BLaER1 treated with 17β-estradiol and CSF1 and Interleukin-3, amounts not matched to agents 10 nM and 100 nM (cell line): ENCODE results near the gene TM2D1.
"Not testable (repeated sequence)": the region's sequence is repeated elsewhere in the genome, so short reads cannot be mapped to it uniquely, and the experiment has no call there.

Experiments used
- H3K27ac ChIP-seq, 11 experiments: shearing (Covaris generic); formaldehyde crosslinking; 2 replicates each; pipeline ENCODE4 v1.8.1; 2022
- H3K27me3 ChIP-seq, 11 experiments: shearing (Covaris generic); formaldehyde crosslinking; 2 replicates each; pipeline ENCODE4 v1.8.1; 2022
- H3K36me3 ChIP-seq, 11 experiments: shearing (Covaris generic); formaldehyde crosslinking; 2 replicates each; pipeline ENCODE4 v1.8.1; 2022
- H3K4me1 ChIP-seq, 10 experiments: shearing (Covaris generic); formaldehyde crosslinking; 2 replicates each; pipeline ENCODE4 v1.8.1; 2022
- H3K4me2 ChIP-seq, 11 experiments: shearing (Covaris generic); formaldehyde crosslinking; 2 replicates each; pipeline ENCODE4 v1.8.1; 2022
- H3K4me3 ChIP-seq, 10 experiments: shearing (Covaris generic); formaldehyde crosslinking; 2 replicates each; pipeline ENCODE4 v1.8.1; 2022
- H3K9ac ChIP-seq, 11 experiments: shearing (Covaris generic); formaldehyde crosslinking; 2 replicates each; pipeline ENCODE4 v1.8.1; 2022
- H3K9me3 ChIP-seq, 11 experiments: shearing (Covaris generic); formaldehyde crosslinking; replicated peaks in 1 of 11; 2 replicates each; pipeline ENCODE4 v1.8.1; 2022
- H4K20me1 ChIP-seq, 11 experiments: shearing (Covaris generic); formaldehyde crosslinking; 2 replicates each; pipeline ENCODE4 v1.8.1; 2022
- Cebpa-rat ChIP-seq, 11 experiments: shearing (Covaris generic); IDR thresholded peaks; 2 replicates each; pipeline ENCODE4 v1.8.1; 2022

TM2D1 gene

GRCh38 chr1:61692155-61692800 lies 32.7 kb downstream of the TM2D1 start:
- H4K20me1 ChIP-seq, result no peaks in the 10 kb centered on the region; a peak in 1 of 22 replicates
- no peaks in the 10 kb centered on the region for H3K4me1 ChIP-seq
- no peak overlapping the region for H3K9ac ChIP-seq
- H3K4me2 ChIP-seq, result no peak overlapping the region
- no peak overlapping the region for H3K27ac ChIP-seq
- TF ChIP-seq Cebpa-rat (IDR thresholded peaks at IDR 0.05), result no peak
- no peak overlapping the region for H3K4me3 ChIP-seq
- no peaks in the 10 kb centered on the region for H3K9me3 ChIP-seq
- H3K36me3 ChIP-seq, result peaks cover 33 to 75% (median 51%) of the 10 kb centered on the region in 11 experiments
- no peaks in the 10 kb centered on the region for H3K27me3 ChIP-seq

GRCh38 chr1:61687901-61688300 lies 37.0 kb downstream of the TM2D1 start:
- no peaks in the 10 kb centered on the region; a peak in 1 of 22 replicates for H4K20me1 ChIP-seq
- no peak for TF ChIP-seq Cebpa-rat (IDR thresholded peaks at IDR 0.05)
- no peaks in the 10 kb centered on the region for H3K27me3 ChIP-seq
- no peaks in the 10 kb centered on the region for H3K4me1 ChIP-seq
- H3K27ac ChIP-seq, result no peak overlapping the region
- H3K4me3 ChIP-seq, result no peak overlapping the region
- H3K9ac ChIP-seq, result no peak overlapping the region
- H3K4me2 ChIP-seq, result no peak overlapping the region
- H3K36me3 ChIP-seq, result peaks cover 32 to 79% (median 54%) of the 10 kb centered on the region in 11 experiments
- no peaks in the 10 kb centered on the region for H3K9me3 ChIP-seq

- Histone ChIP-seq H3K27ac (no peak overlapping the region), H3K4me1 (no peaks in the 10 kb centered on the region), H3K4me2 (no peak overlapping the region), H3K4me3 (no peak overlapping the region), H3K9ac (no peak overlapping the region), H3K9me3 (no peaks in the 10 kb centered on the region), H4K20me1 (no peaks in the 10 kb centered on the region), H3K27me3 (no peaks in the 10 kb centered on the region), H3K36me3 (peaks cover 53 to 90% (median 74%) of the 10 kb centered on the region in 11 experiments)
- TF ChIP-seq Cebpa-rat (IDR thresholded peaks at IDR 0.05), result no peak
Observed at GRCh38 chr1:61682891-61683290, 42.0 kb downstream of the TM2D1 start.

- Histone ChIP-seq H3K4me2 (no peak overlapping the region), H3K27ac (no peak overlapping the region), H3K4me1 (no peaks in the 10 kb centered on the region), H3K9ac (no peak overlapping the region), H4K20me1 (no peaks in the 10 kb centered on the region; a peak in 1 of 22 replicates), H3K27me3 (no peaks in the 10 kb centered on the region), H3K9me3 (no peaks in the 10 kb centered on the region), H3K4me3 (no peak overlapping the region), H3K36me3 (peaks cover 39 to 84% (median 57%) of the 10 kb centered on the region in 11 experiments)
- TF ChIP-seq Cebpa-rat (IDR thresholded peaks at IDR 0.05), result no peak
Observed at GRCh38 chr1:61680500-61680899, 44.4 kb downstream of the TM2D1 start.

GRCh38 chr1:61676881-61677280 lies 48.1 kb downstream of the TM2D1 start:
- not testable (repeated sequence) for H3K27ac ChIP-seq, H3K4me1 ChIP-seq, H3K4me2 ChIP-seq, H4K20me1 ChIP-seq, H3K4me3 ChIP-seq, H3K9me3 ChIP-seq, H3K27me3 ChIP-seq, H3K9ac ChIP-seq
- peaks cover 17 to 57% (median 27%) of the 10 kb centered on the region in 11 experiments for H3K36me3 ChIP-seq

- H3K4me2 ChIP-seq, result no peak overlapping the region
- H3K27me3 ChIP-seq, result no peaks in the 10 kb centered on the region
- H3K9ac ChIP-seq, result no peak overlapping the region
- H3K4me3 ChIP-seq, result no peak overlapping the region
- H4K20me1 ChIP-seq, result no peaks in the 10 kb centered on the region; a peak in 1 of 22 replicates
- H3K4me1 ChIP-seq, result no peaks in the 10 kb centered on the region
- H3K36me3 ChIP-seq, result peaks cover 0 to 32% (median 9%) of the 10 kb centered on the region in 11 experiments; a peak in 13 of 22 replicates
- H3K27ac ChIP-seq, result no peak overlapping the region
- H3K9me3 ChIP-seq, result no peaks in the 10 kb centered on the region
- no peak for TF ChIP-seq Cebpa-rat (IDR thresholded peaks at IDR 0.05)
Observed at GRCh38 chr1:61674221-61674620, 50.7 kb downstream of the TM2D1 start.

- TF ChIP-seq Cebpa-rat (IDR thresholded peaks at IDR 0.05), result no peak
- no peaks in the 10 kb centered on the region for H3K27me3 ChIP-seq
- H3K27ac ChIP-seq, result no peak overlapping the region
- no peak overlapping the region for H3K4me2 ChIP-seq
- no peak overlapping the region for H3K9ac ChIP-seq
- H3K4me3 ChIP-seq, result no peak overlapping the region
- no peaks in the 10 kb centered on the region; a peak in 2 of 22 replicates for H4K20me1 ChIP-seq
- peaks cover 0 to 16% (median 0%) of the 10 kb centered on the region in 11 experiments; a peak in 1 of 22 replicates for H3K36me3 ChIP-seq
- H3K9me3 ChIP-seq, result no peaks in the 10 kb centered on the region
- no peaks in the 10 kb centered on the region for H3K4me1 ChIP-seq
Observed at GRCh38 chr1:61672376-61672775, 52.6 kb downstream of the TM2D1 start.

- Histone ChIP-seq H3K4me1 (no peaks in the 10 kb centered on the region), H3K36me3 (peaks cover 0 to 6% (median 0%) of the 10 kb centered on the region in 11 experiments; a peak in 1 of 22 replicates), H4K20me1 (no peaks in the 10 kb centered on the region; a peak in 2 of 22 replicates), H3K27me3 (no peaks in the 10 kb centered on the region), H3K9ac (no peak overlapping the region), H3K27ac (no peak overlapping the region), H3K4me2 (peak overlapping the region in 1 of 11 experiments; percentile 18; a peak in 1 of 22 replicates), H3K4me3 (no peak overlapping the region), H3K9me3 (no peaks in the 10 kb centered on the region)
- TF ChIP-seq Cebpa-rat (IDR thresholded peaks at IDR 0.05), result no peak
Observed at GRCh38 chr1:61670445-61670844, 54.5 kb downstream of the TM2D1 start.

- H3K4me2 ChIP-seq, result peak overlapping the region in 1 of 11 experiments; percentile 18; a peak in 1 of 22 replicates
- no peaks in the 10 kb centered on the region for H3K9me3 ChIP-seq
- no peaks in the 10 kb centered on the region for H3K27me3 ChIP-seq
- H3K36me3 ChIP-seq, result peaks cover 0 to 6% (median 0%) of the 10 kb centered on the region in 11 experiments; a peak in 1 of 22 replicates
- TF ChIP-seq Cebpa-rat (IDR thresholded peaks at IDR 0.05), result no peak
- no peak overlapping the region for H3K4me3 ChIP-seq
- no peak overlapping the region for H3K9ac ChIP-seq
- no peaks in the 10 kb centered on the region for H3K4me1 ChIP-seq
- H4K20me1 ChIP-seq, result no peaks in the 10 kb centered on the region; a peak in 1 of 22 replicates
- no peak overlapping the region for H3K27ac ChIP-seq
Observed at GRCh38 chr1:61670016-61670415, 54.9 kb downstream of the TM2D1 start.

GRCh38 chr1:61659061-61659460 lies 65.9 kb downstream of the TM2D1 start:
- Histone ChIP-seq H3K4me1 (0 out of 20 replicates have a peak, but pooled peaks cover 0 to 5% (median 0%) of the 10 kb centered on the region in 10 experiments), H3K9me3 (peaks cover 0 to 3% (median 0%) of the 10 kb centered on the region in 11 experiments; a peak in 2 of 22 replicates), H3K9ac (no peak overlapping the region), H3K4me2 (no peak overlapping the region), H3K27ac (no peak overlapping the region), H3K27me3 (no peaks in the 10 kb centered on the region), H4K20me1 (no peaks in the 10 kb centered on the region), H3K4me3 (no peak overlapping the region), H3K36me3 (no peaks in the 10 kb centered on the region)
- no peak for TF ChIP-seq Cebpa-rat (IDR thresholded peaks at IDR 0.05)
